HL-60 (cell line): ENCODE data around the gene THEM4.
"Not testable (repeated sequence)": the region's sequence is repeated elsewhere in the genome, so short reads cannot be mapped to it uniquely, and the experiment has no call there.

Experiments used
- DNase-seq, 2 experiments: peaks; one replicate each; pipeline ENCODE4 v3.0.0-alpha.2; 2010 to 2020; ENCODE audit warnings: low read depth in 1 of 2, low spot score in 1 of 2
- H3K27ac ChIP-seq: fragments of 250-450 bp; sonication (Bioruptor Pico); replicated peaks from 2 replicates; pipeline ENCODE4 v1.5.1; 2020; ENCODE audit warnings: mild to moderate bottlenecking, moderate library complexity
- H3K27me3 ChIP-seq: fragments of 250-450 bp; sonication (Bioruptor Pico); 2 replicates; pipeline ENCODE4 v1.5.1; 2021; ENCODE audit warnings: mild to moderate bottlenecking, moderate library complexity; ENCODE audit not compliant: insufficient read depth, poor library complexity, severe bottlenecking
- H3K4me3 ChIP-seq: replicated peaks from 2 replicates; pipeline ENCODE4 v1.5.1; 2011; ENCODE audit warnings: mild to moderate bottlenecking, control low read depth, low read length; ENCODE audit not compliant: insufficient read depth
- CTCF ChIP-seq: IDR thresholded peaks from one replicate; pipeline ENCODE4 v1.5.1; 2011; ENCODE audit warnings: low read length, control low read depth, inconsistent platforms; ENCODE audit not compliant: insufficient read depth
- GABPA ChIP-seq: IDR thresholded peaks from 2 replicates; pipeline ENCODE4 v1.6.1; 2012; ENCODE audit warnings: low read depth
- POLR2AphosphoS5 ChIP-seq: IDR thresholded peaks from 2 replicates; pipeline ENCODE4 v1.6.1; 2012; ENCODE audit warnings: low read depth
- REST ChIP-seq: IDR thresholded peaks from 2 replicates; pipeline ENCODE4 v1.6.1; 2012; ENCODE audit warnings: low read depth; ENCODE audit not compliant: insufficient replicate concordance
- SPI1 ChIP-seq: IDR thresholded peaks from 2 replicates; pipeline ENCODE4 v1.6.1; 2012; ENCODE audit warnings: low read depth, mild to moderate bottlenecking, borderline replicate concordance

The THEM4 gene

GRCh38 chr1:151858030-151858746, 51.1 kb downstream of the THEM4 start:
- DNase-seq, result no peak
- no peak for TF ChIP-seq CTCF
- no peak for TF ChIP-seq GABPA
- no peak for TF ChIP-seq REST
- TF ChIP-seq POLR2AphosphoS5, result no peak
- peak; percentile 71 for TF ChIP-seq SPI1

DNA sequence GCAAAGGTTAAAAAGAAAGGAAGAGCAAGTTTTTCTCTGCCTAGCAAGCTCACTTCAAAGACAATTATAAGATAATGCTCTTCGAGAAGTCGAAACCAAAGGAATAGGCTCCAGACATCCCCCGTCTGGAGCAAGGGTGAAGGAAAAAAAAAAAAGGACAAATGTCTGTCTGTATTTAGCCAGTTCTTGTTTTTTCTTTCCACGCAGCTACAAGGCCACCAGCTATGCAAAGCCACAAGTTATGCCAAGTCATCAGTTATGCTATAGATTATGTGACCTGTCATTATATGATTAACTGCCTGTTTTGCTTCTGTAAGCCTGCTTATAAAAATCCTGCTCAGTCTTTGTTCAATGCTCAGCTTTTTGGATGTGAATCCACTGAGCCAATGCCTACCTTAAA, 53.4 kb downstream of the THEM4 start:
- Histone ChIP-seq H3K4me3 (no peak overlapping the region), H3K27me3 (no peaks in the 10 kb centered on the region), H3K27ac (no peak overlapping the region)
- DNase-seq, result no peak
- TF ChIP-seq POLR2AphosphoS5 (no peak), SPI1 (no peak), REST (no peak), GABPA (no peak), CTCF (no peak)

More at GRCh38 chr1:151858030-151858746, 51.1 kb downstream of the THEM4 start:
- no peaks in the 10 kb centered on the region for H3K27me3 ChIP-seq
- no peak overlapping the region for H3K27ac ChIP-seq
- H3K4me3 ChIP-seq, result no peak overlapping the region

DNA sequence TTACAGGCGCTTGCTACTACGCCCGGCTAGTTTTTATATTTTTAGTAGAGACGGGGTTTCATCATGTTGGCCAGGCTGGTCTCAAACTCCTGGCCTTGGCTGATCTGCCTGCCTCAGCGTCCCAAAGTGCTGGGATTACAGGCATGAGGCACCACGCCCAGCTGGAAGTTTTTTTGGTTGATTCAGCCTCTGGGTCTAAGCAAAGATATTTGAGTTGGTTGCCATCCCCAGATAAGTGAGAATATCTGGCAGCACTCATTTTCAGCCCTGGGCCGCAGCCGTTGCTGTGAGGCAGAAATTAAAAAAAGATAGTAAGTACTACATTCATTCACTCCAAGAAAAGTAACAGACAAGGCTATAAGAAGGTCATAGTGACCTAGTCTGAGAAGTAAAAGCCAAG, 53.8 kb downstream of the THEM4 start:
- H3K27me3 ChIP-seq, H3K4me3 ChIP-seq, H3K27ac ChIP-seq, DNase-seq: not testable (repeated sequence)

DNA sequence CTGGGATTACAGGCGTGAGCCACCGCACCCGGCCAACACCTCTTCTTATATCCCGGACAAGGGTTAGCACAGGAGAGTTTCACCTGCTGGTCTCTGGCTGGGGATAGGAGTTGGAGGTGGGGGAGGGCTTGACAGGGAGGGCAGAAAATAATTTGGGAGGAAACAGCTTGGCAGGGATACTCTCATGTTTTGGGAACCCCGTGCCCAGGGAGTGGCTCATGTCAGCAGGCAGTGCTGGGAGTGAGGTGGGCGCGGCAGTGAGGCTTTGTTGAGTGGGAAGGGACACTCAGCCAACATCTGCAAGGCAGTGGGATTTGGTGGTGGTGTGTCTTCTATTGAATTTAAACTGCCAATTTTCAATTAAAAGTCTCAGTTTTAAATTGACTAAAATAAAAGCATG, 54.7 kb downstream of the THEM4 start:
- Histone ChIP-seq H3K27me3 (no peaks in the 10 kb centered on the region), H3K4me3 (no peak overlapping the region), H3K27ac (no peak overlapping the region)
- DNase-seq, result no peak
- TF ChIP-seq REST (no peak), POLR2AphosphoS5 (no peak), CTCF (no peak), SPI1 (no peak), GABPA (no peak)
